SH-SY5Y (cell line): ENCODE measurements around the gene SNAI3.

Experiments
- GATA2 ChIP-seq: IDR thresholded peaks from 2 replicates; pipeline ENCODE4 v1.6.1; 2011; ENCODE audit warnings: mild to moderate bottlenecking, low read depth, low read length
- GATA3 ChIP-seq: IDR thresholded peaks from 2 replicates; pipeline ENCODE4 v1.6.1; 2011; ENCODE audit warnings: low read depth, mild to moderate bottlenecking, low read length, moderate library complexity

SNAI3 gene

DNA sequence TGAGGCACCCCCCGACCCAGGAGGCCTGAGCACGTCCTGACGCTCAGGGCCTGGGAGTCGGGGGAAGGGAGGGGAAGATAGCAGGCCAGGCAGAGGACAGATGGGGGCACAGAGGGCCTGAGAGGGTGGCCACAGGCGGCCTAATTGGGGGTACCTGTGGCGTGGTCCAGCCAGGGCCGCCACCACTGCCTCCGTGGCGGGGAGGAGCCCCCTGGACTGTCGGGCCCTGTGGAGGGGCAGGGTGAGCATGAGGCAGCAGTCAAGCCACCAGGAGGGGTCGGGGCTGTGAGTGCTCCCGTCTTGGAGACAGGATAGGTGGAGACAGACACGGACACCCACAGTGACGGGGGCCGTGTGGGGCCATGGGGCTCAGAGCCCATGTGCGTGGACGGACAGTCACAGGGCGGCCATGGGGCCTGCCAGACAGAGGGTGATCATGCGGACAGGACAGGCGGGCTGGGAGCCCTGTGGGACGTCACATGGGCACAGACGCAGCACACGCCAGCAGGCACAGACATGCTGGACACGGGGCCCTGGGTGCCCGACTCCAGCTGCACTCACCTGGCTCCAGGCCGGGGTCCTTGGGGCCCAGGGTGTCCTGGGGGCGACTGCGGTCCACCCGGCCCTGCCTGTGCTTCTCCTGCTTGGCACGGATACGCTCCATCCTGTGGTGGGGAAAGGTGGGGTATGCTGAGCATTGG lies 38.7 kb upstream of the SNAI3 start:
- no peak for TF ChIP-seq GATA3

DNA sequence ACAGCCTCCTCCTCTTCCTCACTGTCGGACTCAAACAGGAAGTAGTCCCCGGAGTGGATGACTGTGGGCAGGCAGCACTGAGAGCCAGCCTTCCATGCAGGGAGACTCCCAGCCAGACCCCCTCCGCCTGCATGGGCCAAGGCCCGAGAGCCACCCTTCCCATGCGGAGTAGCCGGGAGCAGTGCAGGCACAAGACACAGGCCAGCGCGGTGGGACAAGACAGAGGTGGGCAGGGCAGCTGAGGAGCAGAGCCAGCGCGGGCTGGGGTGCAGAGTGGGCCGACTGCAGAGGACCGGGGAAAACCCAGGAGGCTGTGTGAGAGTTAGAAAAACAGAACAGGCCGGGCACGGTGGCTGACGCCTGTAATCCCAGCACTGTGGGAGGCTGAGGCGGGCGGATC lies 37.6 kb upstream of the SNAI3 start:
- TF ChIP-seq GATA3: no peak
- no peak for TF ChIP-seq GATA2

DNA sequence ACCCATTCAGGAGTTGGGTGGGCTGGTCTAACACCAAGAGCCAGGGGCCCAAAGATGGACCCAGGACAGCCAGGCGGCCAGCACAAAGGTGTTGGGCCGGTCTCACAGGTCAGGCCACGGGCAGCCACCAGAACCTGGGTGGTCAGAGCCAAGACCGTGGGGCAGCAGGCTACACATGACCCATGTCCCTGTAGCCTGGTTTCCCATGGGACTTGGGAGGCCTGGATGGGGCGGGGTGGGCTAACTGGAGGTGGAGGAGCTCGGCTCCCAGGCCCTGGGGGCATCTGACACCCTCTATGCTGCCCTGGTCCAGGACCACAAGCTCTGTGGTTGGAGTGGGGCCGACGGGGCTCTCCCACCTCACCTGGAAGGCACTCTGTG lies 37.2 kb upstream of the SNAI3 start:
- TF ChIP-seq GATA2 (no peak), GATA3 (no peak)

DNA sequence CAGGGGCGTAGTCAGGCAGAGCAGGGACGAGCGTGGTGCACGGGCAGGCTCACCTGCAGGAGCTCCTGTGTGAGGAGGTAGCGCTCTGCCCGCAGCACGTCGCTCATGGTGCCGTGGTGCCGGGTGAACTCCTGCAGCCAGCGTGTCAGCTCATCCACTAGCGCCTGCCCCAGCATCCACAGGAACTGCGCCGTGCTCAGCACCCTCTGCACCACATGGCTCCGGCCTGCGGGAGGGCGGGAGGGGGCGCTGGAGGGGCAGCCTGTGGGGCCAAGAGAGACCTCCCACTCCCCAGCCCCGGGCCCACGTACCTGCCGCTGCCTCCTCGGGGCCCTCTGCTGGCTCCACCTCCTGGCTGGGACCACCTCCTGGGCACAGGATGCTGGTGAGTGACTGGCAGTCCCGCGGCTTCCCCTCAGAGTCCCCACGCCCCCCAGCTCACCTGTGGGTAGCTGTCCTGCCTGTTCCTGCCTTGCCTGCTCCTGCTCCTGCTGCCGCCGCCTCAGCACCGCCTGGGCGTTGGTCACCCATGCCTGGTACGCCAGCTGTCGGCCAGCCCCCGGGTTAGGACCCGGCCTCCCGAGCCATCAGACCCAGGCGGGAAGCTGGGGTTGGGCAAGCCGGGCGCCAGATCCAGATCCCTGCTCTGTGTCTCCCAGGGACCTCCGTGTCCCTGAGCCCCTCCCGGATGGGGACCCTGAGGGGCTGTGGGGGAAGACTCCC lies 36.6 kb upstream of the SNAI3 start:
- TF ChIP-seq GATA2: no peak
- TF ChIP-seq GATA3: no peak

DNA sequence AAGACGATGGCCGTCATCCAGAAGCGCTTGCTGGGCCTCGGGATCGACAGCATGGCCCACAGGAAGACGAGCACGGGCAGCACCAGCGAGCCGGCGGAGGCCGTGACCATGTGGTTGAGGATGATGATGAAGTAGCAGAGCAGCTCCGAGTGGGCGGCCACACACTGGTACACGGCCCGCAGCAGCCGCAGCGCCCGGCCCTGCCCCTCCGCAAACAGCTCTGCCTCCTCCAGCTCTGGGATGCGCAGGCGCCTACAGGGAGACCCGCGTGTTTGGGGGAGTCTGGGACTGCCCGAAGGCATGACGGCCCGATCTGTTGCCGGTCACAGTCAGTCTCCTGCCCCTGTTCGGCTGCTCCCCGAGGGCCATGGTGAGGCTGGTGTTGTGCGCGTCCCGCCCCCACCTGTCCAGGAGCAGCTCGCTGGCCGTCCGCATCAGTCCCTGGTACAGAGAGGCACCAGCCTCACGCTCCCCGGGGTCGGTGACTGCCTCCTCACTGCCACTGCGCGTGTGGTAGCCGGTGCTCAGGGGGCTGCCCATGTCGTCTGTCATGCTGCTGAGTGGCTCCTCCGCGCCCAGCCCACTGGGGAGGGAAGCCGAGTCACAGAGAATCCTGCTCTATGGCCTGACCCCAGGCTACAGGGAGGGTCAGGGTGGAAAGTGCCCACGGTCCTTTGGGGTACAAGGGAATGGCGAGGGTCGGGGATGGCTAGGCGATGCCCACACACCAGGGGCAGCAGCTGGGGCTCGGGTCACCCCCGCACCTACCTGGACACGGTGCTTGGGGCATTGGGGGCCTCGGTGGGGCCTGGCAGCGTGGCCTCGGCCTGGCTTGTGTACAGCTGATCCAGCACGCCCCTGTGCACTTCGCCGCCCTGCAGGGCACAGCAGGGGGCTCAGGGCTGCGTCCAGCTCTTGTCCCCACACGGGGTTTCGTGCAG lies 35.8 kb upstream of the SNAI3 start:
- TF ChIP-seq GATA2 (no peak), GATA3 (no peak)

DNA sequence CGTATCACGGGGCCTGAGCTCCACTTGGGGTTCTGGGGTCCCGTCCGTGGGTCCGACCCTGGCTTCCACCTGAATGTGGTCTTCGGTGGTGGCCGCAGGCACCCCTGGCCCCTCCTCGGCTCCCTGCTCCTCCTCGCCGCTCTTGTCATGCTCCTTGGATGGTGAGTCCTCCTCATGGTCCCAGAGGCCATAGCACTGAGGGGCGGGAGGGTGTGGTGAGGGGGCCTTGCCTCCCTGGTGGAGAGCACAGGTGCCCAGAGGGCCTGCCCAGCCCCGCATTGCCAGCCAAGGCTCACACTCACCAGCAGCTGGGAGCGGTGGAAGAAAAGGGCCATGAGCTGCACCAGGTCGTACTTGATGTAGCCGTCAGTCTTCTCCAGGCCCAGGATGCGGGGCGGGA lies 34.9 kb upstream of the SNAI3 start:
- TF ChIP-seq GATA3 (no peak), GATA2 (no peak)

DNA sequence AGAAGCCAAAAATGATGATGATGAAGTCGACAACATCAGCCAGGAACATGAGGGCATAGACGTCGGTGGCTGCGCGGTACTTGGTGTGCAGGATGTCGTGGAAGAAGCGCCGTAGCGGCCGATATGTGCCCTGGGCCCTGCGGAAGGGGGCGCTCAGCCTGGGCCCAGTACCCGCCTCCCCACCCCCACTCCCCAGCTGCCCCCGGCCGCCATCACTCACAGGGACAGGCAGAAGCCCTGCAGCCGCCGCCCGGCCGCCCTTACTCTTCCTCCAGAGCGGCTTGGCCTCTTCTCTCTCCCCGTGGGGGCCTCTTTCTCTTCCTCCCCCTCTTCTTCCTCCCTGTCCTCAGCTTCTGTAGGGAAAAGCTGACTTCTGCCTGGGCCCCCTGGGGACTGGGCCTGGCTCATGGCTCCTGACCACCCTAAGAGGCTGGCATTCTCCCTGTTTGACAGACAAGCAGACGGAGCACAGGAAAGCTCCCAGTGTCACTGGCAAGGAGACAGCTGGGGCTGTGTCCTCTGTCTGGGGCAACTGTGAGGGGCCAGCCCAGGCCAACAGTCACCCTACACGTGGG lies 34.2 kb upstream of the SNAI3 start:
- no peak for TF ChIP-seq GATA2
- no peak for TF ChIP-seq GATA3

DNA sequence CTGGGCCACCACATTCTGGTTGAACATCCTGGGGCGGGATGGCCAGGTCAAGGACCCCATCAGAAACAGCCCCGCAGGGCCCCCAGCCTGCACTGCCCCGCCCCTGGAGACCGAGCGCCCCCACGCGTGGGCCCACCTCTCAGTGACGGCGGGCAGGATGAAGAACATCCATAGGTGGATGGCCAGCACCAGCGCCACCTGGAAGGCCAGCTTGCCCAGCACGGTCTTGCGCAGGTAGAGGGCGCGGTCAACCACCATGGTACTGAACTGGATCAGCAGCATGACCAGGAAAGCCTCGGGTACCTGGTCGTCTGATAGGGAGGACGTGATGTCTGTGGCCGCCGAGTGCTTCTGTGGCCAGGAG lies 33.6 kb upstream of the SNAI3 start:
- TF ChIP-seq GATA2 (no peak), GATA3 (no peak)

DNA sequence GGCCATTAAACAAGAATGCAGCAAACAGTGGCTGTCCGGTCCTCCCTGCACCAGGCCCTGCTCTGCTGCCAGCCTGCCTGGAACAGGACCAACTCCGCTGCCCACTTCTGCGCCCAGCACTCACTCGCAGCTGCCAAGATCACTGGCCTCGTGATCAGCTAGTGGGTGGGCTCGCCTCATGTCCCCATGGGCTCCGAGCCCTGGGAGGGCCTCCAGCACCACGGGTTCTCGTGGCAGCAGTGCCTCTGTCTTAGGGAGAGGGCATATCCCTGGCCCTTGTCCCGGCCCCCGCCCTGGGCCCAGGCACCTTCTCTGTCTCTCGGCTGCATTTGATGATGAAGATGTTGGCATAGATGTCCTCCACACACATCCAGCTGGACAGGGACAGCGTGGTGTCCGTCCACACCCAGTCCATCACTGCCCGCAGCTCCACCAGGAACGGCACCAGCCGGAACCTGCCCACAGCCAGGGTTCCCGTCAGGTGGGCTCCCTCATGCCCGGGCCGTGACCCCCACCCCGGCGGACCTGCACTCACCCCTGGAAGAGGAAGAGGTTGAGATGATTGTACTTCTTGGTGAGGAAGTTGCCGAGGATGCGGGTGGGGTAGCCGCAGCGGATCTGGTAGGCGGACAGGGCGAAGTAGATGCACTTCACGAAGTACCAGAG lies 33.1 kb upstream of the SNAI3 start:
- TF ChIP-seq GATA3 (no peak), GATA2 (no peak)

DNA sequence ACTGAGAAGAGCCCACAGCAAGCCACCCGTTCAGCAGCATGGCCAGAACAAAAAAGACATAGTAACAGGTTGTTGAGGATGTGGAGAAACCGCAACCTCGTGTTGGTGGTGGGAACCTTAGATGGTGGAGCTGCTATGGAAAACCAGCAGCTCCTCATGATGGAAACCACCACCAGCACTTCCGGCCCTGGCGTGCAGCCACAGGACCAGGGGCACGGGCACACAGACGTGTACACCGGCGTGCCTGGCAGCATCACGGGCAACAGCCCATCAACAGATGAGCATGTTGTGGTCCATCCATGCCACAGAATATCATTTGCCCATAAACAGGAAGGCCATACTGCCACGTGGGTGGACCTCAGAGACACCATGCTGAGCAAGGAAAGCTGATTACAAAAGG lies 31.9 kb upstream of the SNAI3 start:
- TF ChIP-seq GATA3 (no peak), GATA2 (no peak)

DNA sequence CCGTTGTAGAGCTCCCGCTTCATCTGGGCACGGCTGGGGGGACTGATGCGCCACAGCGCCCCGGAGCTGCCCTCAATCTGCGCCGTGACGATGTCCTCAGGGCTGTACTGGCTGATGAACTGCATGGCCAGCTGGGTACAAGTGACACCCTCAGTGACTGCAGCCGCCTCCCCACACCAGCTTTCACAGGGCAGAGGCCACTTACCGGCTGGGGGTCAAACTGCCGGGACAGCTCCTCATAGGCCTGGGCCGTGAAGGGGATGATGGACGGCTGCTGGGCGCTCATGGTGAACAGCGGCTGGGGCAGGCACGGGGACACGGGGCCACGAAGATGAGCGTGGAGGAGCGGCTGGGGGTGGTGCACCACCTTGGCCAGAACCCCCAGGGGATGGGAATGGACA lies 30.3 kb upstream of the SNAI3 start:
- TF ChIP-seq GATA2 (no peak), GATA3 (no peak)

DNA sequence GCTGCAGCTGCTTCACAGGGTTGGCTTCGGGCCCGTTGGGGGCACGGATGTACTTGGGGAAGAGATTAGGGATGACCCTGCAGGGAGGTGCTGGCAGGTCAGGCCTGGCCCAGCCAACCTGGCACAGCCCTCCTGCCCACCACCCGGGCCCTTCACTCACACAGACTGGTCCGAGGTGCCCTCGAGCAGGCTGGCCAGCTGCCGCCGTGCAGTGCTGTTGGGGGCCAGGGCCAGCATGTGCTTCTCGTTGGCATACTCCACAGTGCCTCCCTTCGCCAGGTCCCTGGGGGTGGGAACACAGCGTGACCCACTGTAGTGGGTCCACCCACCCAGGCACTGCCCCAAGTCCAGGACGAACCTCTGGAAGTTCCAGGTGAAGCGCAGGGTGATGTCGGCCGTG lies 29.9 kb upstream of the SNAI3 start:
- TF ChIP-seq GATA3 (no peak), GATA2 (no peak)

DNA sequence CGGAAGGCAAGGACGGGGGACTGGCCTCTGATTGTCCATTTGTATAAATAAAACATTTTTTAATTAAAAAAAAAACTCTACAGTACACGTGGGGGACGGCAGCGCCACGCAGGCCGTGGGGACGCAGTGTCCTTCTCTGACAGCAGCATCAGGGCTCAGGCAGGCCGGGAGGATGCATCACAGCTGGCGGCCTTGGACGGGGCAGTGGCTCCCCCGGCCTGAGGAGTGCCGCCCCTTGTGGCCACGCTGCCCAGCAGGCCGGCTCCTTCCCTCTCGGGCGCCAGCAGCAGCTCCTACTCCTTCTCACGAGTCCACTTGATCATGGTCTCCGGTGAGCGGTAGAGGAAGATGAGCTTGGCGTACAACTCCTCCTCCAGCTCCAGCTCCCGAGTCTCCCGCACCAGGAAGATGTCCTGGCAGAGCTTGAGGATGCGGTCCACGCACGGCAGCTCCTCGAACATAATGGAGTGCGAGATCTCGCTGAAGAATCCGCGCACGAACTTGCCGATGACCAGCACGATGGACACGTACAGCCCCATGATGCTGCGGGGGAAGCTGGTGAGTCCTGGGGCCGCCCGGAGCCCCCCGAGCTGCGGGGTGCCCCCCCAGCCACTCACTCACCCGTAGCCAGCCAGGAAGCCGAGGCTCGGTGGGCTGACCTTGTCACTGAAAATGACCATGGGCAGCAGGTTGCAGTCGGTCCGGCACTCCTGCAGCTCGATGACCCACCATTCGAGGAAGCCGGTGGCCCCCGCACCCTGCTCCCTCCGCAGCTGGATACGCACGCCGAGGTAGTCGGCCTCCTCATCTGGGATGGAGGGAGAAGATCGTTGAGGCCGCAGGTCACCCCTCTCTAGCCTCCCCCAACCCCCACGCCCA lies 29.2 kb upstream of the SNAI3 start:
- no peak for TF ChIP-seq GATA3
- no peak for TF ChIP-seq GATA2
